ENCODE data around the gene ARHGAP36.

Gene ARHGAP36

GRCh38 chrX:131072871-131073571 lies 14.9 kb downstream of the ARHGAP36 start:
- DNase-seq: no peak

GRCh38 chrX:131073607-131074006 lies 15.5 kb downstream of the ARHGAP36 start:
- DNase-seq: no peak

- no peak for DNase-seq
Measured at GRCh38 chrX:131081772-131082740, 23.9 kb downstream of the ARHGAP36 start.

- DNase-seq: no peak
Measured at GRCh38 chrX:131083510-131084142, 25.5 kb downstream of the ARHGAP36 start.

GRCh38 chrX:131084145-131084544 lies 26.0 kb downstream of the ARHGAP36 start:
- no peak for DNase-seq

GRCh38 chrX:131136776-131137175 lies 78.6 kb downstream of the ARHGAP36 start:
- no peak for DNase-seq

- DNase-seq: no peak
Measured at GRCh38 chrX:131139072-131139471, 80.9 kb downstream of the ARHGAP36 start.

Measured in CD4-positive, alpha-beta T cell treated with Interleukin-12 subunit alpha and Interleukin-12 subunit beta, for 1 hour (primary cell).